Chondrocyte (in vitro differentiated cells): ENCODE results near the gene MYO18B. TPM values are rescaled to one million over a fixed set of nuclear protein-coding genes. Genes with fewer than 3 reads are reported as not detected.

Experiments used
- DNase-seq: peaks from one replicate; pipeline ENCODE4 v3.0.0; 2021; ENCODE audit warnings: mixed read lengths, low spot score
- H3K27ac Mint-ChIP-seq: one replicate; pipeline ENCODE4 v1.8.0; 2021; ENCODE audit warnings: mild to moderate bottlenecking, moderate library complexity, mixed read lengths; ENCODE audit not compliant: unreplicated experiment
- H3K27me3 Mint-ChIP-seq: 2 replicates; pipeline ENCODE4 v1.8.0; 2021; ENCODE audit warnings: low read depth, mixed read lengths
- H3K36me3 Mint-ChIP-seq: 2 replicates; pipeline ENCODE4 v1.8.0; 2021; ENCODE audit warnings: low read depth, mixed read lengths
- H3K4me1 Mint-ChIP-seq: 2 replicates; pipeline ENCODE4 v1.8.0; 2021; ENCODE audit warnings: low read depth, mild to moderate bottlenecking, mixed read lengths
- H3K4me3 Mint-ChIP-seq: one replicate; pipeline ENCODE4 v1.8.0; 2021; ENCODE audit warnings: mild to moderate bottlenecking, moderate library complexity, mixed read lengths; ENCODE audit not compliant: unreplicated experiment
- H3K9me3 Mint-ChIP-seq: 2 replicates; pipeline ENCODE4 v1.8.0; 2021; ENCODE audit warnings: low read depth, mixed read lengths
- CTCF ChIP-seq: fragments of 200-600 bp; sonication (generic); IDR thresholded peaks from 2 replicates; pipeline ENCODE4 v1.5.0; 2021; ENCODE audit warnings: antibody characterized with exemption, mild to moderate bottlenecking, moderate library complexity
- total RNA-seq: library from RNA; stranded (reverse); gene quantifications from 3 replicates; pipeline ENCODE4 v1.2.1, GENCODE V29; 2021

MYO18B gene
- total RNA-seq, 1 donor from 2014 or later, result 0.20 TPM

- no peaks in the 10 kb centered on the region for H3K4me1 Mint-ChIP-seq
- no peak for TF ChIP-seq CTCF
- H3K36me3 Mint-ChIP-seq, result no peaks in the 10 kb centered on the region
- peaks cover 12% of the 10 kb centered on the region for H3K27me3 Mint-ChIP-seq
- DNase-seq, result no peak
- H3K27ac Mint-ChIP-seq, result no peak overlapping the region
- H3K9me3 Mint-ChIP-seq, result peaks cover 9% of the 10 kb centered on the region
- no peak overlapping the region for H3K4me3 Mint-ChIP-seq
Observed at GRCh38 chr22:25834490-25834889, 92.5 kb downstream of the MYO18B start.

GRCh38 chr22:25835348-25835747 is 93.4 kb downstream of the MYO18B start:
- no peak overlapping the region for H3K4me3 Mint-ChIP-seq
- H3K36me3 Mint-ChIP-seq, result no peaks in the 10 kb centered on the region
- H3K27me3 Mint-ChIP-seq, result peaks cover 17% of the 10 kb centered on the region
- peaks cover 5% of the 10 kb centered on the region for H3K9me3 Mint-ChIP-seq
- no peak for DNase-seq
- no peak overlapping the region for H3K27ac Mint-ChIP-seq
- no peak for TF ChIP-seq CTCF
- no peaks in the 10 kb centered on the region for H3K4me1 Mint-ChIP-seq

GRCh38 chr22:25837288-25837900 is 95.4 kb downstream of the MYO18B start:
- peaks cover 34% of the 10 kb centered on the region for H3K27me3 Mint-ChIP-seq
- no peaks in the 10 kb centered on the region for H3K36me3 Mint-ChIP-seq
- no peak overlapping the region for H3K27ac Mint-ChIP-seq
- TF ChIP-seq CTCF, result no peak
- no peaks in the 10 kb centered on the region for H3K4me1 Mint-ChIP-seq
- no peak overlapping the region for H3K4me3 Mint-ChIP-seq
- no peak for DNase-seq
- no peaks in the 10 kb centered on the region for H3K9me3 Mint-ChIP-seq

GRCh38 chr22:25838960-25839741 is 97.2 kb downstream of the MYO18B start:
- Mint-ChIP-seq H3K4me3 (no peak overlapping the region), H3K27ac (no peak overlapping the region), H3K36me3 (no peaks in the 10 kb centered on the region), H3K27me3 (peaks cover 32% of the 10 kb centered on the region), H3K4me1 (no peaks in the 10 kb centered on the region), H3K9me3 (no peaks in the 10 kb centered on the region)
- TF ChIP-seq CTCF, result no peak
- DNase-seq, result no peak

- Mint-ChIP-seq H3K27ac (no peak overlapping the region), H3K4me3 (no peak overlapping the region), H3K4me1 (no peaks in the 10 kb centered on the region), H3K36me3 (no peaks in the 10 kb centered on the region), H3K27me3 (peaks cover 32% of the 10 kb centered on the region), H3K9me3 (no peaks in the 10 kb centered on the region)
- DNase-seq, result no peak
- TF ChIP-seq CTCF, result no peak
Observed at GRCh38 chr22:25839755-25840154, 97.8 kb downstream of the MYO18B start.
